GM21723 (cell line): ENCODE results near the gene PPOX.

Experiments used
- ATAC-seq: cut with Tn5 transposase; IDR thresholded peaks from one replicate; pipeline ENCODE4 v1.9.1; 2021; ENCODE audit warnings: mild to moderate bottlenecking, moderate library complexity; ENCODE audit not compliant: unreplicated experiment

Gene PPOX

DNA sequence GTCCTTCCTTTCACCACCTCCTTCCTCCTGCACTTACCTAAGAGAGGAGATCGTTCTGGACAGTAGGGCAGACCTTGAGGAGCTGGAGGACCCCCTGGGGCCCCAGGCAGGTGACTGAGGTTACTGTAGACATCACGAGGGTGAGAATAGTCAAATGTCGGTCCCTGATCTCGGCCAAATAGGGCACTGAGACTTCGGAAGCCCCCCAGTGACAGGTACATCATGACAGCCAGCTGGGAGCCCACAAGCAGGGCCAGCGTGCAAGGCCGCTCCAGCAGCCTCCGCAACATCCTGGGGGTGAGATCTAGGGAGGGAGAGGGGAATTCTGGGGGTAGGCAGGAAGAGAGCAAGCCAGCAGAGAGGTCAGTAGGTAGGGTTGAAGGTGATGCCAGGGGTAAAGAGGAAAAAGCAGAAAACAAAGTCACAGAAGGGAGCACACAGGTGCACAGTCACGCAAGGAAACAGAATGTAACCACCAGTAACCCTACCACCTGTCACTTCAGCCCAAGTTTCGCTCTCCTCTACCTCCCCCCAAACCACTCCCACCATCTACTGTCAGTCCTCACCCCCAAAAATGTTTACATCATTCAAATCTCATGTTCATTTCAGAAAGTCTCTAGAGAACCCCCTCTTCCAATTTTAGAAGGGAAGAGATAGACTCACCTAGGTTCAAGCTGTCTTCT, 9.7 kb downstream of the PPOX start:
- no peak for ATAC-seq

DNA sequence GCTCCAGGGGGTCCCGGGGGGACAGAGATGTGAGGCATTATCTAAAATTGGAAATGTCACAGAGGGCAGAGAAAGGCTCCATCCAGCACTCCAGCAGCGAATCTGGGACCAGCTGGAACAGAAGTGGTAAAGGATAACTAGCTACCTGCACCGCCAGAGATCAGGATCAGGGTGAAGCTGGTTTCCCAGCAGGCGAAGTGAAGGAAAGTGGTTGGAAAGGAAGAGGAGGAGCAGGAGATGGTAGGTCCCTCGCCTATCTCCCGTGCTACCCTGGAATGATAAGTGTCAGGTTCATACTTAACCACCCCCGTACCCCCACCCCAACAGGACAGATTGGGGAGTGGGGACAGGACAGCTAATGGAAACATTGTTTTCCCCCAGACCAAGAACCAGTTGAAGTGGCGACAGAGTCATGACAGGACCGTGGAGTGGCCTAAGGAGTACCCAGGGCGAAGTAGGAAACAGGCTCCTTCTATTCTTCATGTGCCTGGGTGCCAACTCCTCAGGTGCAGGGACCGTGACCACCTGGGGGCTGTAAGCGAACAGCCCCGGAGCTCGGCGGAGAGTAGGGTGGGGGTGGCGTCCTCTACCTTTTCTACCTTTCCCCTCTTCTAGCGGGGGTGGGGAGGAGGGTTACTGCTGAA, 10.4 kb downstream of the PPOX start:
- ATAC-seq, result peak; percentile 4

DNA sequence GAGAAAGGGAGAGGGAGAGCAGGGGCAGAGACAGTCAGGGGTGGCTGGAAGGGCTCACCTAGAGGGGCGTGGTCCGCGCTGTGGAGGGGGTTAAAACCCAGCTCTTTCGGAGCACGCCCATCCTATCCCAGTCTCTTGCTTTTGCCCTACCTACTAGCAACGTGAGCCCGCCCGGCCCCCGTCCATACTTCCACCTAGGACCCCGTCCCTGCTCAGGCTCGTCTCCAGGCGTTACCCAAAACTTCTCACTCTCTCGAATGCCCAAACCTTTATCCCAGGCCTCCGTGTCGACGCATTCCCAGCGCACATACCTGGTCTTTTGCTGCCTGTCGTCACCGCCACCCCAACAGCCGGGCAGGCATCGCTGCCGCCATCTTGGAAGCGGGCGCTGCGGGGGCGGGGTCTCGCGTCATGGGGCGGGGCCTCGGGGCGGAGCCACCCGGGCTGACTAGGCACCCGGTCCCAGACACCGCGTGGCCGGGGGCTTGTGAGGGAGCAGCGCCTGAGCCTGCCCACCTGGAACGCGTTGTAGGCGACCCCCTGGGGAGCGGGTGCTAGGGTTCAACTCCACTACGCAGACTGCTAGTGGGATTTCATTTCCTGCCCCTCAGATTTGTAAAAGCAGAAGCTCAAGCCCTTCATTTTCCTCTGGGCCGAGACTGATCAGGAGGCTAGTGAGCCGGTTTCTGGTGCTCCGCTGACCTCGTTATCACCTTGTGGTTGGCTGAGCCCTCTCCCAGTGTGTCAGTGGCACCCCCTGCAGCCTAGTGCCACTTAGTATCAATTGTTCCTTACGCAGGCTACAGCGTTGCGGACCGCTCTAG, 11.1 kb downstream of the PPOX start, which contains the start of gene B4GALT3:
TSS of gene B4GALT3 (minus strand) at position 396 of the 824 bp plus-strand sequence. CDS start 1,447 bp downstream, outside the sequence.
- ATAC-seq, result peak; percentile 74

DNA sequence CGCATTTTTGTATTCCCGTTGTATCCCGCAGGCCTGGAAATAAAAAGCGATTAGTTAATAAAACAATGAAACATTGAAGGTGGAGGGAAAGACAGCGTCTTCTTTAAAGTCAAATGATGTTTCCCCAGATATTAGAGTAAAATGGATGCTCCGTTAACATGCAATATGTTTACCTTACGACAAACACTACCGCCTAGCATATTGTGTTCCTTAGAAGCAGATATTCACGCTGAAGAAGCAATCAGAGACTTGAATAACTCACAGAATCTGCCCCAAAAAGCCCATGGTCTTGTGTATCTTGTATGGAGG, 11.7 kb downstream of the PPOX start:
- no peak for ATAC-seq

GRCh38 chr1:161179698-161180097, 13.5 kb downstream of the PPOX start:
- ATAC-seq, result no peak

DNA sequence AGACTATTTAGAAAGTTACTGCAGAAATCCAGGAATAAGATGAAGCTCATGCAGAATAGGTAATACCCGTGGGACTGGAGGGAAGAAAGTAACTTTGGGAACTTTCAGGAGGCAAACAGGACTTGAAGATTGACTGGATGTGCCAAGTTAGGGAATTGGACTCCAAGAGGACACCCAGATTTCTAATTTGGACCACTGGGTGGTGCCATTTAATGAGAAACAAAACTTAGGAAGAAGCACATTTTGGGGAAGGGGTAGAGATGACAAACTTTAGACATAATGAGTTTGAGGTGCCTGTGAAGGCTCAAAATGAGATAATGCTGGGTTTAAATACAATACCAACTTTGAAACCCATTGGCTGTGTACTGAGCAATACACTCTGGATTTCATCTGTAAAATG, 14.4 kb downstream of the PPOX start:
- no peak for ATAC-seq

- ATAC-seq, result peak; percentile 43
Measured at GRCh38 chr1:161182214-161182613, 16.0 kb downstream of the PPOX start.

DNA sequence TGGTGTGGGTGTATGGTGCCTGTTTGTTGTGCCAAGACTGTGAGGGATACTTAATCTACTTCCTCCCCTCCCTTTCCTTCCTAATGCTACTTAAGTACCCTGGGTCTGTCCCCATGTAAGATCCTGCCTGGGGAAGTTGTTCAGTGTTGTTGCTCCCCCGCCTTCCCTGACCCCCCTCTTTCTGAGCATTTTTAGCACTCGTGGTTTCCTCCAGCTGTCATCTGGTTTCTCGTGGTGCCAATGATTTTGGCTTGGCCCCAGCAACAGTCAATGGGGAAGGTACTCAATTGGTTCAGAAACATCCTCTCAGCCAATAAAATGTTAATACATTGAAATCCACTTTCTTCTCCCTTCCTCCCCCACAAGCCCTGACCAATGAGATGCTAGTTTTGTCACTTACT, 19.1 kb downstream of the PPOX start:
- peak; percentile 70 for ATAC-seq

GRCh38 chr1:161185732-161186311, 19.6 kb downstream of the PPOX start:
- peak; percentile 32 for ATAC-seq

- ATAC-seq, result no peak
Measured at GRCh38 chr1:161187311-161187710, 21.1 kb downstream of the PPOX start.

DNA sequence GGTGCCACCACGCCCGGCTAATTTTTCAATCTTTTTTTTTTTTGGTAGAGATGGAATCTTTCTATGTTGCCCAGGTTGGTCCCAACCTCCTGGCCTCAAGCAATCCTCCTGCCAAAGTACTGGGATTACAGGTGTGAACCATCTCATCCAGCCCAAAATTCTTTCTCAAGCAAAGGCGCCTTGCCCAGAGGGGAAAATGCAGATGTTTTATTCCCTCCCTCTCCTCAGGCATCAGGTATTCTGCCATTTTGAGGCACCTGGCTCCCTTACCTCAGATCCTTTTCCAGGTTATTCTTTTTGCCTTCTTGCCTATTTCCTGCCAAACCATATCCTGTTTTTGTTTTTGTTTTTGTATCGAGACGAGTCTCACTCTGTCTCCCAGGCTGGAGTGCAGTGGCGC, 22.2 kb downstream of the PPOX start:
- ATAC-seq, result no peak

- no peak for ATAC-seq
Measured at GRCh38 chr1:161189036-161189435, 22.8 kb downstream of the PPOX start.

DNA sequence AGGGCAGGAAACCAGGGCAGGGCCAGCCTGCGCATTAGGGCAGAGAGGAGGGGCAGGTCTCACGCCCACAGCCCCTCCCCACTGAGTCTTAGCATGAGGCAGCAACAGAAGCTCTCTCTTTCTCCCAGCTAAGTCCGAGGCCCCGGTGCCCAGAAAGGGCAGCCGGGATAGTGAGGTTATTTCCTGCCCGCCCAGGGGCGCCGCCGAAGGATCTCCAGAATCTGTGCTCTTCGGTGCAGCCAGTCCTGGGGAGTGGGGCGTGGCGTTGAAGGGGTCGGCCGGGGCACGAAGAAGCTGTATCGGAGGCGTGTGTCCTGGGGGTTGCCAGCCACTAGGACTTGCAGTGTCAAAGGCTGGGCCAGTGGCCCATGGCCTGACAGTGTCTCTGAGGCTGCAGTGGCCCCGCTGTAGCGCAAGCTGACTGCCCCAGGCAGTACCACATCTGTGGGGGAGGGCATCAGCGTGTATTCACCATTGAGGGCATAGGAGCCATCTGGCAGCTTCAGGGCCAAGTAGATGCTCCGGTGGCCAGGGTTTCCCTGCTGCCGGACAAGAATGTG, 24.8 kb downstream of the PPOX start:
- ATAC-seq, result no peak

DNA sequence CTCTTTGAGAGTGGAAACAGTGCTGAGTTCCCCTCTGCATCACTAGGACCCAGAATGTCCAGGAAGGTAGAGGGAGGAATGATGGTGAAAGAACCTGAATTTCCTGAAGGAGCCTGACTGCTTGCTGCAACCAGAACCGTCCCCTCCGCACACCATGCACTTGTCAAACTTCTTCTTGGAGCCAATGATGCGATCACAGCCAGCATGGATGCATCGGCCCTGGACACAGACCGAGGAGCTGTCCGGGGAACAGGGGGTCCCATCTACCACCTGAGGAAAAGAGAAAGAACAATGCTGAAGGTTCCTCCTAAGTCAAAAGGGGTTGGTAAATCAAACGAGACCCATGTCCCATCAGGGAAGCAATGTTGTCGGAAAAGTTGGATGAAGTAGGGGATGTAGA, 25.7 kb downstream of the PPOX start:
- no peak for ATAC-seq

DNA sequence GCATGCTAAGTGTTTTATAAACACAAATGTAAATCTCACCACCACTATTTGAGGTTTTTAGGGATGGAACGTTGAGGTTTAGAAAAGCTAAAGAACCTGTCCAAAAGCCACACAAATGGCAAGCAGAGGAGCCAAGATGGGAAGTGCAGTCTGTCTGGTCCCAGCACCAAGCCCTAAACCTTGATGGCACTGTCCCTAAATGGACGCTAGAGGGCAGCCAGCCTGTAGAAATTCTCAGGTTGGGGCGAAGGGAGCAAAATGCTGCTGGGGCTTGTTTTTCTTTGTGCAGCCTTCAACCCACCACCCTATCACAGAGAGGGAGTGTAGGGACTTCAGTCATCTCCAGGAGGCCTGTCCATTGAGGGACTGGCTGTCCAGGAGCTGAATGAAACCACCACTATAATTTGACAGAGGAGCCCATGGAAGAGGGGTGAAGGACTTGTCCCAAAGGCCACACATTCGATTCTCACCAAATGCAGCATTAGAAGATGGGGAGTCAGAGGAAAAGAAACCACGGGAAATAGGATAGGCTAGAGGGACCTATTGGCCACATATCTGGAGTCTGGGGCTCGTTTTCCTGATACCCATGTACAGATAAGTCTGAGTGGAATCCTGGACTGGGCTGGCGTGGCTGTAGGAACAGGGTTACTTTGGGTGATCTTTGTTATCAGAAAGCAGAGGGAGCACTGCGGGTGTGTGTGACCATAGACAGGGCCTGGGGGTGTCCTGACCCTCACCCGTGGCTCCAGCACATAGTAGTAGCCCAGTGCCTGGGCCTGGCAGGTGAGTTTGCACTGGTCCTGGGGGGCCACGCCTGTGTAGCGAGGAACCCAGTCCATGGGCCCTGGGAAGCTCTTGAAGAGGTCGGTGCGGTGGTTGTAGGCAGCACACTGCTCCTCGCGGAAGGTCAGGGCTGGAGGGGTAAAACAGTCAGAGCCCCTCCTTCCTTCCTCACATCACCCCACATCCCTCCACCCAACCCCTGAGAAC, 26.5 kb downstream of the PPOX start:
- peak; percentile 63 for ATAC-seq

DNA sequence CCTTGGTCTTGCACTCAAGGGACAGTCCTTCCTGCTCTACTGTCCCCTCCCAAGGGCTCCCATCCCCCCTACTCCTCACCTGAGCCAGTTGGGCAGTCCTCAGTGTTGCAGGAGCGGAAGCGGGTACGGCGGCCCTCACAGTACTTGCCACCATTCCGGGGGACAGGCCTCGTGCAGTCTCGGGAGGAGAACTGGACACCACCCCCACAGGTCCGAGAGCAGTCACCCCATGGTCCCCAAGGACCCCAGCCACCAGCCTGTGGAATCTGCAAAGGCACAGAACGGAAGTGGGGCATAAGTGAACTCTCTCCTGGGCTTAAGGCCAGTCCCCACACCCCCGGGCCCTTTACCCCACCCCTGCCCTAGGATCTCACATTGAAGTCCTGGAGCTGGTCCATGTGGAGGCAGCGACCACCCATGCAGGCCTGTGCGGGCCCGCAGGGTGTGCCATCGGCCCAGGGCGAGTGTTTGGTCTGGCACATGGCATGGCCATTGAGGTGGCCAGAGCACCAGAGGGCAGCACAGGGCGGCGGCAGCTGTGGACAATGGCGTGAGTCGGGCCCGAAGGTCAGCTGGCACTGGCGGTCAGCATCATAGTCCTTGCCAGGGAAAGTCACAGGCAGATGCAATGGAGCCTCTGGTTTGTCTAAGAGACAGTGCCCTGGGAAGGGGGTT, 27.5 kb downstream of the PPOX start:
- no peak for ATAC-seq

GRCh38 chr1:161195171-161195570, 28.9 kb downstream of the PPOX start:
- ATAC-seq, result peak; percentile 61

- no peak for ATAC-seq
Measured at GRCh38 chr1:161196111-161196510, 29.9 kb downstream of the PPOX start.
